HG02840 (cell line): ENCODE measurements around the gene SLC44A3.

ENCODE experiments used
- ATAC-seq: cut with Tn5 transposase; IDR thresholded peaks from one replicate; pipeline ENCODE4 v1.9.1; 2021; ENCODE audit warnings: mild to moderate bottlenecking, moderate library complexity, moderate number of reproducible peaks; ENCODE audit not compliant: unreplicated experiment, low FRiP score

The SLC44A3 gene

DNA sequence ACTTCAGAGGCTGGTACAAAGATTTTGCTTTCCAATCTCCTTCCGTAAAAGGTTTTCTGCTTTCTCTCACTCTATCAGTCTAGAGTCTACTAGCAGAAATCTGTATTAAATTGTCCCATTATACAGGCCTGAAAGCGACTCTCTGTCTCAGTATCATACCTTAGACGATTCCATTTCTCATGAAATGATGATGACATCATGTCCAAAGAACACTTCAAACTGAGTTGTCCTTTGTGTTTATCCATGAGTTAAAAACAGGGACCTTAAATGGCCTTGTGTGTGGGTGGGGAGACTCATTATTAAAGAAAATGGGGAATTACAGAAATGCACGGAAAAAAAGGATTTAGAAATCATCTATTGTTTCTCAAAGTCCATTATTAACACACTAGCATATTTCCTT, 21.0 kb upstream of the SLC44A3 start:
- no peak for ATAC-seq

DNA sequence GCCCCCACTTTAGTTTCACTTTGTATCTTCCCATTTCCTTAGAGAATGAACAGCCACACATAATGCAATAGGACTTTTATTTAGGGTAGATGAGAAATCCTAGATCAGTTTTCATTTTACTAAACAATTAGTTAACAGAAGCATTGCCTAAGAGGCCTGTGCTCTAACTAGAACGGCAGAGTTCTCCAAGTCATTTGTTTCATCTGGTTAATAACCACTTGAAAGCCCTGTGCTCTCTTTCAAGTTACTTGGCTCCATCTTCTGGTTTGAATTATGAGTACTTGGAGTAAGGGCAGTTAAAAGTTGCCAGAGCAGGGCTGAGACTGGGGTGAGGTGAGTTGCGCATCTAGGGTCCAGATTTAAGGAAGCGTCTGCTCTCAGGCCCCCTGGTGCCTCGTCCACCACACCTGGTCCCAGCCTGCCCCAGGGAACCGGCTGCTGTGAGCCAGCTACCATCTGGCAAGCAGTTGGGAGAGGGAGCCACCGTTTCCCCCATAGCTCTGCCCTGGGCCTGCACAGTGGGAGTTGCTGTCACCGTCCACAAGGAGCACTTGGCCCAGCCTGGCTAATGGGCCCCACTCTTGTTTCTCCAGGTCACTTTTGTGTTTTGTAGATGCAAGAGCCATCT, 18.1 kb upstream of the SLC44A3 start:
- ATAC-seq = no peak

DNA sequence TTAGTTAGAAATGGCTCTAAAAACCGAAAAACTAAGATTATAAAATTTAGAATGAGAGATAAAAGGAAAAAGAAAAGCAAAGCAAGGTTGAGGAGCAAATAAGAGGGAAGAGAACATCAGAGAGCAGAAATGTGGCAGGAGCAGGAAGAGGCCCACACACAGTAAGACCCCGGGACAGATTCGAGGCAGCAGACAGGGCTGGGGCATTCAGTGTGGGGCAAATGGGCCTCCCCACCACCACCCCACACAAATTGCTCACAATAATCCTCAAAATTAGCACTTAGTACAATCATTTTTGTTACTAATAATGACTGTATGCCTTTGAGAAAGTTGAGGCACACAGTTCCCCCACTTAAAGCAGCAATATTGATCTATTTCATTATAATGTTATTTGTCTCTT, 17.1 kb upstream of the SLC44A3 start:
- no peak for ATAC-seq

DNA sequence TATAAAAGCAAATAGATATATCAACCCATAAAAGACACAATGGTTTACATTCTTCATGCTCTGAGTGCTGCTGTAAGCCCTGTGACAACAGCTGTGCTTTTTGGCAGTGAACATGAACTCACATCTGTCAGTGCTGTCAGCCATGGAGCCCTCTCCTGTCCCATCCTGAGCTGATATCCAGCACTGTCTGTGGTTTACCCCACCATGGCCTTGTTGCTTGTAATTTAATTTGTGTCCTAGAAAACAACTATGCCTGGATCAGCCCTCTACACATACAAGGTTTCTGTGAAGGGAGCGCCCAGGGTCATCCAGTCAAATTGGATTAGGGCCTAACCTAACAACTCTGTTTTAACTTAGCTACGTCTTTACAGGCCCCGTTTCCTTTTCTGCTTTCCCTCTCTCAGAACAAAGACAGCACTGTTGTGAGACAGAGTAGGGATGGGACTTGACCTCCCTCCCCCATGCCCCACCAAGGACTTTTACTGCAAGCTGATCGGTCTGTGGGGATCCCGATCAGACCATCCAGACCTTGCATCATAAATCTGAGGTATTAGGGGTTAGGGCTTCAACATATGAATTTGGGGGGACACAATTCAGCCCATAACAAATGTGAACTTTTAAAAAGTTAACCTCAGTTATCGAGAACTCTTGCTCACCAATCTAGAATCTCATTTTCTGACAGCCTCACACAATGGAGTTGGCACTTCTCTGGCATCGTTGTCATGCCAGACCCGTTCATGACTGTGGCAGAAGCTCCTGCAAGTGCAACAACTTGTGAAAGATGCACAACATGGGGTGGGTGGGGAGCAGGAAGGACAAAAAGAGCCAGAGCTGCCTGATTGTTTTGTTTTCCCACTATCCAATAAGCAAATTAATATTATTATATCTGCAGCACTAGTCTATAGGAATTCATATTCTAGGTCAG, 16.4 kb upstream of the SLC44A3 start:
- no peak for ATAC-seq

DNA sequence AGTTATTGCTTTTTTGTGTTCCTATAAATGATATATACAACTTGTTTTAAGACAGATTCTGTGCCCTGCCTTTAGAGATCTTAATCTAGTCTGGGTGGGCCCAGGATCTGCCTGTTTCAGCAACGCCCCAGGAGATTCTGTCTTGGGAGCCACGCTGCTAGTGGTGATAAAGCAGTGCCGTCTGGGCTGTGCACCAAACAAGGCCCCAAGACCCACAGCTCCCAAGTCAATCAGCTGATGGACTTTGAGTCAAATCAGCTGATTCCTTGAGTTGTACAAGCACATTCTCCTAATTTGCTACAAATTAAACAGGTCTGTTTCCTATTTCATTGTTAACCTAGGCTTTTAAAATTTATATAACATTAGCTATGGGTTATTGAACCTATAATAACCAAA, 15.7 kb upstream of the SLC44A3 start:
- no peak for ATAC-seq

DNA sequence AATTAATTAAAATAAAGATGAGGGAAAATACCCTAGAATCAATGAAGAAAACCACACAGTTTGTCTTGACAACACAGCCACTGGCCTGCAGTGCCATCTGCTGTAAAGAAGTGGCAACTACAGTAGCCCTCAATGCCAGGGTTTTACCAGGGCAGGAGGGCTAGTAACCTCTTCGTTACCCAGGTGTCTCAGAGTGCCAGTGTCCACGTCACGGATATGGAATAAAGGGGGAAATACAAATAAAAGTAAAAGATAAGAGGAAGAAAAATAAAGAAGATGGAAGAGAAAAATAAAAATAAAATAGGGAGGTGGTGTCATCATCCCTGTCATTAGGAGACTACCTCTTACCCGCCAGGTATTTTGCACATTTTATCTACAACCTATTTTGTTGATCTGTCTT, 14.2 kb upstream of the SLC44A3 start:
- ATAC-seq = no peak

DNA sequence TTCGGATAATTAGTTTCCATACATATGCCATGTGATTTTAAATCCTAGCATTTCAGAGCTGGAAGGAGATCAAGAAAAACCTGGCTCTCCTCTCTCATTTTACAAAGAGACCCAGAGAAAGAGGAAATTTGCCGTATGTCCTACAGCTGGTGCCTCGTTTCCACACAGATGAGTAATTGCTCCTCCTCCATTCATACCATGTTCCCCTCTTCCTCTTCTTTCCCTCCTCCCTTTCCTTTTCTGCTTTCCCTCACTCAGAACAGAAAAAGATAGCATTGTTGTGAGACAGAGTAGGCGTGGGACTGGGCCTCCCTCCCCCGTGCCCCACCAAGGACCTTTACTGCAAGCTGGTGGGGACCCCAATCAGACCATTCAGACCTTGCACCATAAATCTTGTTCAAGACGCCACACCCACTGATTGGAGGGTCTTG, 13.7 kb upstream of the SLC44A3 start:
- ATAC-seq = no peak

DNA sequence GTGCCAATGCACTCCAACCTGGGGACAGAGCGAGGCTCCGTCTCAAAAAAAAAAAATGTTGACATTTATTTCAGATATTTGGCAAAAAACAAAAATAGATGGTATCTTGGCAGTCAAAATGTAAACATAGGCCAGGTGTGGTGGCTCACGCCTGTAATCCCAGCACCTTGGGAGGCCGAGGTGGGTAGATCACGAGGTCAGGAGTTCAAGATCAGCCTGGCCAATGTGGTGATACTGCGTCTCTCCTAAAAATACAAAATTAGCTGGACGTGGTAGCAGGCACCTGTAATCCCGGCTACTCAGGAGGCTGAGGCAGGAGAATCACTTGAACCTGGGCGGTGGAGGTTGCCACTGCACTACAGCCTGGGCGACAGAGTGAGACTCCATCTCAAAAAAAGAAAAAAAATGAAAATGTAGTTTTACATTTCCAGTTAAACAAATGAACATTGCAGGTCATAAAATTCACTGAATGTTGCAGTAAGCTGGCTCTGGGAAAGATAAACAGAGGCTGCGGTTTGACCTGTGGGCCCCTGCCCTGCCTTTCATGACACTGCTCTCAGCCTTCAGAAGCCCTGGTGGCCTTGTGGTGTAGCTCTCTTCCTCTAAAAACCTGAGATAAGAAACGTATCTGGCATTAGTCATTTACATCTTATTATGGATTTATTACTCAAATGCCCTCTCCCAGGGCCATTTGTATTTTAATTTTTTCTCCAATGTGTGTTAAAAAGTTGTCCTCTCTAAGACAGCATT, 12.2 kb upstream of the SLC44A3 start:
- no peak for ATAC-seq

DNA sequence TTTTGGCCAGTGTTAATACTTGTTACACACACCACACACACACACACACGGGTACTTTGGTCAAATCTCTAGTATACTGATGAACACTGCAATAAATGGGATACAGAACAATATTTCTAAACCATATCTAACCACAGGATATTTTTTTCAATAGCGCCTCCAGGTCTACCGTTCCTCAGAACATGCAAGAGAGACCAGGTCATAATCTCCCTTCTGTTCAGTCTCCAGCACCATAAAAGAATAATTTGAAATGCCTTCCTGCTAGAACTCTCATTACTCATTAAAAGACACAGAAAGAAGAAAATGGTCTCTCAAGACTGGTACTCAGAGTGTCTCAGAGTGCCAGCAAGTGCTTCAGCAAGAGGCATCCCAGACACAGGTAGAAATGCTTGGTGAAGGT, 11.5 kb upstream of the SLC44A3 start:
- no peak for ATAC-seq

DNA sequence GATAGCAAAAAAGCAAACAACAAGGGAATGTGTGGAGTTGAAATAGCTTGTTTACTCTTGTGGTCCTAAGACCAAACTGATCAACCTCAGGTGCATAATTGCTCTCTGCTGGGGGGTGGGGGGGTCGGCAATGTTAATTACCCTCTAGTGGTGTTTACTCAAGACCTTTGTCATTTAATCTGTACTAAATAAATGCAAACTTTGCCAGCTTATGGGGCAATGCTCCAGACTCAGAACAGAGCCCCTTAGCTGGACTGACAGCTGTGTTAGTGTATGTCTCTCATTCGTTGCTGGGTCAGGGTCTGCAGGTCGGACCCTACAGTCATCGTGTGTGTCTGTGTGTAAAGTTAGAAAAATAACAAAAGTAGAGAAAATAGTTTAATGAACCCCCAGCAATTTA, 7.2 kb upstream of the SLC44A3 start:
- no peak for ATAC-seq

DNA sequence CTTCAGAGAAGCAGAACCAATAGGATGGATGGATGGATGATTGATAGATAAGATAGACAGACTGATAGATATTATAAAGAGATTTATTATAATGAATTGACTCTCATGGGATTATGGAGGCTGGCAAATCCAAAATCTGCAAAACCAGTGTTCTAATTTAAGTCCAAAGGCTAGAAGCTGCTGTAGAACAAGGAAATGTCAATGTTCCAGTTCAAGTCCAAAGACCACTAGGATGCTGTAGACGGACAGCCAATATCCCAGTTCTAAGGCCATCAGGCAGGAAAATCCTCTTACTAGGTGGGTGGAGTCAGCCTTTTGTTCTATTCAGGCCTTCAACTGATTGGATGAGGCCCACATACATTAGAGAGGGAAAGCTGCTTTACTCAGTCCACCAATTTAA, 4.1 kb upstream of the SLC44A3 start:
- ATAC-seq = no peak

DNA sequence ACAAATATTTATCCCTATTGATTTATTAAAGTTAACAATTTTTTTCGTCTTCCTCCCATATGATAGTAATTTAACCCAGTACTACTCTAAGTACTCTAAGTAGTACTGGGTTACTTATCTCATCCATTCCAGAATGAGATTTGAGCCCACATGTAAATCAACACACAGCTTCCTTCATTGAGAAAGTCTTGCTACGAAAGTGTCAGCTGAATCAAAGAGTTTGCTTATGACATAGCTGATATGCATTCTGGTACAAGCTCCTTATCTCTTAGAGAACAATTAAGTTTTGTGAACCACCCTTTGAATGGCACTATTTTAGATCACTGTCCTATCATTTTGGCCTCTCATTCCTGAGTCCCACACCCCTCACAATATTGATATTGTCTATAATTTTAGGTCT, 2.4 kb upstream of the SLC44A3 start:
- ATAC-seq = no peak

DNA sequence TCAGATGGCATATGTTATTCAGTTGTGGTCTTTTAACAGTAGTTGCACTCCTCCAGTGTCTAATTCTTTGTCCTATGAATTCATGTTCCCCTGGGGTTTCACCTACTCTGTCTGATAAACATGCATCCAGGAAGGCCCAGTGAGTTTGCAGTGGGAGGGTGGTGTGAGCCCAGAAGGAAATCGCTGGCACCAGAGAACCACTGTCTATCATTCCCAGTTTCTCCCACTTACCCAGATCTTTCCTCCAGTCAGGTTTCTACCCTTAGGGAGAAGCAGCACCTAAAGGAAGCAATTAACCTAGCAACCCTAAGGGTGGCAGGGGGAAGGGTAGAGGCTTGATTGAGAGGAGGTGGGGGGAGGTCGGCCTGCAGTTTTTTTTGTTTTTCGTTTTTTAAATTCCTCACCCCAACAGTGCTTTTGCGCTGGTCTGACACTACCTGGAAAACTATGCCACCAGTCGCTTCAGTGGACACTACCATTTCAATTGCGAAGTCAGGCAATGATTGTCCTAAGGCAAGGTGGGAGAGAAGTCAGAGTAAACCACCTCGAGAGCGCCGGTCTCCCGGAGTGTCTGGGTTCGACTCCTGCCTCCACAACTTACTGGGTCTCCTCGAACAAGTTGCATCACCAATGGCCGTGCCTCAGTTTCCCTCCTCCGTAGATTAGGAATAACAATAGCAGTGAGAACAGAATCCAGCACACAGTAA, 766 bp upstream of the SLC44A3 start:
- ATAC-seq = no peak

DNA sequence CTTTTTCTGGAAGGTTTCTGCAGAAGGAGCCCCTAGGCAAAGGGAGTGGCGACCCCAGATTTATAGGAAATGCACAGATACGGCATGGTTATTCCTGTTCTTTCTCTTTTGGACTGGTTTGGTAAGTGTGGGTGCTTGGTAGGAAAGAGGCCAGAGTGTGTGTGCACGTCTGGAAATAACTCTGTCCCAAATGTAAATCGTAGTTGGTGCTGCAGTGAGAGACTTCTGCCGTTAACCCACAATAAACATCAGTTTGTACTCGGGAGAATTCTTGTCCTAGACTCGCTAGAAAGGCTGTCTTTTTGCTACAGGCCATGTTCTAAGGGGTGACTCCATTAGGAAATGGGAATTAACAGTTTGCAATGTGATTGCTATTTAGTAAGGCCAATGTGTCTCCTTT, 779 bp downstream of the SLC44A3 start:
- ATAC-seq = no peak

DNA sequence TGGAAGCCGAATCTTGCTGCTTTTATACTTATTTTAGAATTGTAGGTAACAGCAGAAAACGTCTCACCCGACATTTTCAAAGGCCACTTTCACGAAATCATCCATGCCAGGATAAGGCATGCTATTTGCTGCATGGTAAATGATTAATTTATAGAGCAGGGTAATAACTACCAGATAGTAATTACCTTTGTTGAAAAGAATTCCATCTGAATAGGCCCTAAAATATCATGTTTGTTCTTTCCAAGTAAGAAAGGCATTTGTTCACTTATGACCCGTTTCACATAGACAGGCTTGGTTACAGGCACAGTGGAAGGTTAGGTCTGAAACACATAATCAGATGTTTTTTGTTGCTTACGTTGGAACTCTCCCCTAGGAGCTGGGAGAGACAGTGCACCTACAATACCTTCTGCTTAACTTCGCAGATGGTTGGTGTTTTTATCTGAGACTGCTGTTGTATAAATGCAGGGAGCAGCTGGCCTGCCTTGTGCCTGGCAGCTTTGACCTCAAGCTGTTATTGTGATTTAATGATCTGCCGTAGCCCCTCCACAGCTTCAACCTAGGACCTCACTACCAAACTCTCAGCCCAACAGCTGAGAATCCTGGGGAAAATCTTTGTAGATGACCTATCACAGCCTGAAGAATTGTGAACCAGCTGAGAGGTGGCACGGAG, 1.6 kb downstream of the SLC44A3 start:
- no peak for ATAC-seq

DNA sequence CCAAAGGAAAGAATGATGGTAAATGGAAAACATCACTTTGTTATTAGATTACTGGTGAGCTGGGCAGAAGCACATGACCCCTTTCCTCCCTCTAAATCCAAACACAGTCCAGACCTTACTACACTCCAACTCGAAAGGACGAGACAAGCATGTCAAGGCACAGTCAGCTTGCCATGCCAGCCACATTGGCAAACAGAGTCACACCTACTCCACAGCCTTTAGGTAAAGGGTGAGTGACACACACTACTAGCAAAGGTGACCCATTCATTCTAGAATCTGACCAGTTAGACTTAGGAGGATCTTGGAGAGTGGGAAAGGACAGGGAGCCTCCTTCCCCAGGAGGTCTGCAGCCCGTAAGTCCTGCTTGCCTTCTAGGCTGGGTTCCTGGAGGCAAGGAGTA, 3.0 kb downstream of the SLC44A3 start:
- ATAC-seq = no peak

DNA sequence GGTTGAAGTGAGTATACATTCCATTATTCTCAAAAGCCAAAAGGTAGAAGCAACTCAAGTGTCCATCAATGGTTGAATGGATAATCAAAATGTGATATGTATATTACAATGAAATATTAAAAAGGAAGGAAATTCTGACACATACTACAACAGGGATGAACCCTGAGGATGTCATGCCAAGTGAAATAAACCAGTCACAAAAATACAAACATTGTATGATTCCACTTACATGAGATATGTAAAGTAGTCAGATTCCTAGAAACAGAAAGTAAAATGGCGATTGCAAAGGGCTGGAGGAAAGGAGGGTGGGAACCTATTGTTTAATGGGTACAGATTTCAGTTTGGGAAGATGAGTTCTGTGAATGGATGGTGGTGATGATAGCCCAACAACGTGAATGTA, 5.8 kb downstream of the SLC44A3 start:
- no peak for ATAC-seq

DNA sequence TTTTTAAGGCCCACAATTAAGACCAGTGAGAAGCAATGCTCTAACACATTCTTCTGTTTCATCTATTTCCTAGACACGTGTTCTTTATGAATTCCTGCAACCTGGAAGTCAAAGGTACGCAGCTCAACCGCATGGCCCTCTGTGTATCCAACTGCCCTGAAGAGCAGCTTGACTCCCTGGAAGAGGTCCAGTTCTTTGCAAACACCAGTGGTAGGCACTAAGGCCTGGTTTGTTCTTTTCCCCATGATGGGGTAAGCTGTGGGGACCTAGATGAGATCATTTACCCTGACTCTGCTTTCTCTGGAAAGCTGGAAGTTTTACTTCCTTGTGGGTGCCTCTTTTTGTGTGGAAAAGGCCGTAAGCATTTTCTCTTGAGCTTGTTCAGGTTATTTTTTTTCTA, 7.3 kb downstream of the SLC44A3 start:
- no peak for ATAC-seq

DNA sequence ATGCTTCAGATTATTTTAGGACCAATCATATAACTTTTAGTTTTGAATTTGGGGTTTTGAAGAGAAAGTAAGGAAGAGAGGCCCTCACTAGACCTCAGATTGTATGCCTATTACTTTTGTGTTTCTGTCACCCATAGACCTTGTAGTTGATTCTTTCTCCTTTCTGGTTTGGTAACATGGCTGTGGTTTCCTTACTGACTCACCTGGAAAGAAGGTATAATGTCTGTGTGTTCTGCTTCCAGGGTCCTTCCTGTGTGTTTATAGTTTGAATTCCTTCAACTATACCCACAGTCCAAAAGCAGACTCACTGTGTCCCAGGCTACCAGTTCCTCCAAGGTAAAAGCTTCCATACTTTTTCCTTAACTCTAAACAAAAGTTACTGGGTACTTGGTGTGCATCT, 8.1 kb downstream of the SLC44A3 start:
- ATAC-seq = no peak

DNA sequence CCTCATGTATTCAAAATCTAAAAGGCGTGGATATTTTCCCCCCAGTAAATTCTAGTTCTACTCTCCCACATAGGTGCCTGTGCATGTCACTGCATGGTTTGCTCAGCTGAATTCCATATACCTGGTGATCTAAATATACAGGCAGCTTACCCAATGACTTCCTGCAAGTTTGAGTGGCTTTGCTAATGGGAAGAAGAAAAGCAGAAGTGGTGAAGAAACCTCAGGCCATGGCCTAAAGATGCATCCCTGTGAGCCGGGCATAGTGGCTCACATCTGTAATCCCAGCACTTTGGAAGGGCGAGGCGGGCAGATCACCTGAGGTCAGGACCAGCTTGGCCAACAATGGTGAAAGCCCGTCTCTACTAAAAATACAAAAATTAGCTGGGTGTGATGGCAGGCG, 11.5 kb downstream of the SLC44A3 start:
- ATAC-seq = no peak
